AG10803 (cell line): ENCODE results near the gene ILKAP.

ENCODE experiments used
- DNase-seq: peaks from one replicate; pipeline ENCODE4 v3.0.0; 2010; ENCODE audit warnings: low read depth
- H3K4me3 ChIP-seq: 2 replicates; pipeline ENCODE4 v1.5.1; 2011; ENCODE audit warnings: mild to moderate bottlenecking, low read length, control low read depth
- TF ChIP-seq, protein P1 (sequence below): conservative IDR thresholded peaks from 2 replicates; pipeline ENCODE4 v1.5.1; 2011; ENCODE audit warnings: mild to moderate bottlenecking, low read length, control low read depth, inconsistent platforms

Gene ILKAP

DNA sequence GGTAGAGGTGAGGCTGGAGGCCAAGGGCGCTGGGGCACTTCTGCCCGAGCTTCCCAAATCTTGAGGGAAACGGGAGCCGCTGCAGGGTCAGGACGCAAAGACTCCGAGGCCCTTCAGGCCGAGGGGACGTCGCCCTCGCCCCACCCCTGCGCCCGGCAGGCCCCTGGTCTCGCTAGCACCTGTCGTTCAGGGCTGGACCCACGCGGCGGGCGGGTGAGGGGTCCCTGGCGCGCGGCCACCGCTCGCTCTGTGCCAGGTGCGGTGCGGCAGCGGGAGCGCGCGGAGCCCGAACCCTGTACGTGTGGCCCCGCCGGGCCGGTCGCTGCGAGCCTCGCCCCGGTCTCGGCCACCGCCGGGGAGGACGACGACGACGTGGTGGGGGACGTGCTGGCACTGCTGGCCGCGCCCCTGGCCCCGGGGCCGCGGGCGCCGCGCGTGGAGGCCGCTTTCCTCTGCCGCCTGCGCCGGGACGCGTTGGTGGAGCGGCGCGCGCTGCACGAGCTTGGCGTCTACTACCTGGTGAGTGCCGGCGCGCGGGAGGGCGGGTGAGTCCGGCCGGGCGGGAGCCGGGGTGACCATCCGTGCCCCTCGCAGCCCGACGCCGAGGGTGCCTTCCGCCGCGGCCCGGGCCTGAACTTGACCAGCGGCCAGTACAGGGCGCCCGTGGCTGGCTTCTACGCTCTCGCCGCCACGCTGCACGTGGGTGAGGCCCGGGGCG lies 39.9 kb downstream of the ILKAP start:
- no peak overlapping the region for H3K4me3 ChIP-seq
- DNase-seq = no peak
- TF ChIP-seq, protein P1, sequence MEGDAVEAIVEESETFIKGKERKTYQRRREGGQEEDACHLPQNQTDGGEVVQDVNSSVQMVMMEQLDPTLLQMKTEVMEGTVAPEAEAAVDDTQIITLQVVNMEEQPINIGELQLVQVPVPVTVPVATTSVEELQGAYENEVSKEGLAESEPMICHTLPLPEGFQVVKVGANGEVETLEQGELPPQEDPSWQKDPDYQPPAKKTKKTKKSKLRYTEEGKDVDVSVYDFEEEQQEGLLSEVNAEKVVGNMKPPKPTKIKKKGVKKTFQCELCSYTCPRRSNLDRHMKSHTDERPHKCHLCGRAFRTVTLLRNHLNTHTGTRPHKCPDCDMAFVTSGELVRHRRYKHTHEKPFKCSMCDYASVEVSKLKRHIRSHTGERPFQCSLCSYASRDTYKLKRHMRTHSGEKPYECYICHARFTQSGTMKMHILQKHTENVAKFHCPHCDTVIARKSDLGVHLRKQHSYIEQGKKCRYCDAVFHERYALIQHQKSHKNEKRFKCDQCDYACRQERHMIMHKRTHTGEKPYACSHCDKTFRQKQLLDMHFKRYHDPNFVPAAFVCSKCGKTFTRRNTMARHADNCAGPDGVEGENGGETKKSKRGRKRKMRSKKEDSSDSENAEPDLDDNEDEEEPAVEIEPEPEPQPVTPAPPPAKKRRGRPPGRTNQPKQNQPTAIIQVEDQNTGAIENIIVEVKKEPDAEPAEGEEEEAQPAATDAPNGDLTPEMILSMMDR = no peak

DNA sequence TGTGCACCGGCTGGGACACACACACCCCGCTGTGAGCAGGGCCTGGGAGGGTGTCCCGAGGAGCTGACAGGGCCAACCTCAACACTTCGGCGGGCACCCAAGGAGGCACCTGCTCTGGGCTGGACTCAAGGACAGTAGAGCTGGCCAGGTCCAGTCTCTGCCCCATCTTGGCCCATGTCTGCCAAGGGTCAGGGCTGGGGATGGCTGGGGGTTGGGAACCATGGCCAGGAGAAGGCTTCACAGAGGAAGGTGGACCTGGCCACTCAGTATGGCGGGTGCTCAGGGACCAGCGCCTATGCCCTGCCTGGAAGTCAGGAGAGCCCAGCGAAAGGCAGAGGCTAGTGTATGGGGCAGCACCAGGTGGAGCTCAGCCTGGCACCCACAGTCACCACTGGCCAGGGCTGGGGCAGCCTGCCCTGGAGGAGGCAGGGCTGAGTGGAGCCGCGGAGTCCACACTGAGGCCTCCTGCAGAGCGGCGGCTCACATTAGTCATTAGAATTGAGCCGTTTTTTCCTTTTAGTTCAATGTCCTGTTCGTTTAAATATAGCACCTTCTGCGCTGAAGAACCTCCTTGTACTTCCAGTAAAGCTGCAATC lies 40.6 kb downstream of the ILKAP start:
- TF ChIP-seq, protein P1 = no peak
- DNase-seq = no peak
- no peak overlapping the region for H3K4me3 ChIP-seq

DNA sequence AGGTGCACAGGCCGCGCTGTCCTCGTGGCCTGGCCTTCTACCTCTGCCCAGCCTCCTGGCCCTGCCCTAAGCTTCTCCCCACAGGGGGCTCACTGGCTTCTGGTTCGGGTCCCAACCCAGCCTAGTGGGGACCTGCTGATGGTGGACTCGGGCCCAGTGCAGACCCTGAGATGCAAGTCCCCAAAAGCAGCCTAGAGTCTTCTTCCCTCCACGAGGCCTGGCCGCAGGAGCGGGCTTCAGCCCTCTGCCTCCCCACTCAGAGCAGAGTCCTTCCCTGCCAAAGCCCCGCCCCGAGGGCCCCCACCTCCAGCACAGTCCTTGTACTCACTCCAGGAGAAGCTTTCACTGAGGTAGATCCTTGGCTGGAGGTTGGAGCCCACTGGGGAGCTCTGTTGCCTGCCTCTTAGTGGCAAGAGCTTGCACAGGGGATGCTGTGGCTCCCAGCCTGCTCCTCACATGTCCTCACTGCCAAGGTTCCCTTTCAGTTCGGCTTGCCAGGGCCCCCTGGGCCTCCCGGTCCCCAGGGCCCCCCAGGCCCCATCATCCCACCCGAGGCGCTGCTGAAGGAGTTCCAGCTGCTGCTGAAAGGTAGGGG lies 41.1 kb downstream of the ILKAP start:
- TF ChIP-seq, protein P1 = no peak
- no peak overlapping the region for H3K4me3 ChIP-seq
- DNase-seq = no peak

DNA sequence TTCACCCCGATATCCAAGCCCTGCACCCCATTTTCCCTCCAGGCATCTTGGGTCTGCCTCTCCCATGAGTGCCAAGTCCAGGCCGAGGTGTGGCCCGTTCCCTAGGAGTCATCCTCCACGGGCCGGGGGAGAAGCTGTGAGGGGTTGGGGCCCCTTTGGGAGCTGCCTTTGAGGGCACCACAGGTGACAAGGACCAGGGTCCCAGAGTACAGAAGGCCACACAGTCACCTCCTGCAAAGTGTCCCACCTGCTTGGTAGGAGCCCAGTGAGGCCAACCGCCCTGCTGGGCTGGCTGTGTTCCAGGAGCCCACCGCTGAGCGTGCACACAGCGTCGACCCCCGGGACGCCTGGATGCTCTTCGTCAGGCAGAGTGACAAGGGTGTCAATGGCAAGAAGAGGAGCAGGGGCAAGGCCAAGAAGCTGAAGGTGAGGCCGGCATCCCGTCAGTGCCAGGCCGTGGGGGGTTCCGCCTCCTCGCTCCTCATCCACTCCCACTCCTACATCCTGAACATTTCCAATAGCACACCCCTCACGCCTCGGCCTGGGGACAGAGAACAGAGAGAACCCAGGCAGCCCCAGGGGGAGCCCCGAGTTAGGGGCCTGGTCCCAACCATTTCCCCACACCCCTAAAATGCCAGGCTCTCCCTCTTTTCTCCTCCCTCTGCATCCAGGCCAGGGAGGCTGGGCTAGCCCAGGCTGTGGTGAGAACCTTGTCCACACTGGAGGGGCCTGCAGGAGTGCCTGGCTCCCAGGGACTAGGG lies 42.0 kb downstream of the ILKAP start:
- TF ChIP-seq, protein P1 = no peak
- no peak for DNase-seq
- H3K4me3 ChIP-seq = no peak overlapping the region

DNA sequence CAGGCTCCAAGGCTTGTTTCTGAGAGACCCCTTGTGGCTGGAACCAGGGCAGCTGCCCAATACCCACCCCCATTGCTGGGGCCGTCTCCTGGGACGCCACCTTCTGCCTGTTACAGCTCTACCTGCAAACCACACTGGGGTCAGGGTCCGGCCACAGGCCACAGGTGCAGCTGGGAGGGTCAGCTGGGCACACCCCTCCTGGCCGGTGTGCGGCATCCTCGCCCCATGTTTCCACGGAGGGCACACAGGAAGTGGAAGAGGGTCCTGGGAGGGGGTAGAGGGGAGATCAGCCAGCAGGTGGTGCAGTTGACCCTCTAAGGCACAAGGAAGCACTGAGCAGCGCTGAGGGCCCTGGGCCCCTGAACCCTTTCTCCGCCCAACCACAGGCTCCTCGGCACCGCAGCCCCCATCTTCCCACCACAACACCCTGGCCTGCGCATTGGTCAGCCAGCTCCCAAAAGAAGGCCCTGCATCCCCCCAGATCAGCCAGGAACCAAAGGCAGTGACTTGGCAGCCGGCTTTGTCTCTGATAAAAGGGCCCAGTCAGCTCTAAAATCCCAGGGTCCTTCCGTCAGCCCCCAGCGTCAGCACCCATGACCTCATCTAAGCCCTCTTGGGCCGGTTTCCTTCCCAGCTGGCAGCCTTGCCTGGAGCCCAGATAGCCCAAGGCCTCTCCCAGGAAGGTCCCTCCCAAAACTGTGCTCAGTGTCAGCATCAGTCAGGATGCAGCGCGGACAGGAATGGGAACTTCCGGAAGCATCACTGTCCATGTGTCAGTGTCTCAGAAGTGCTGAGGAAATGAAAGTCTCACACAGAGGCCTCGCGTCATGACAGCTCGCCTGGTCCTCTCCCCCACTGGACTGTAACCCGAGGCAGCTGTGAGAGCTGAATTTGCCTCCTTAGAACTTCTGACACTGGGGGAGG lies 43.0 kb downstream of the ILKAP start:
- no peak for DNase-seq
- no peak overlapping the region for H3K4me3 ChIP-seq
- TF ChIP-seq, protein P1 = no peak; the same call in 1 of the 2 replicates

DNA sequence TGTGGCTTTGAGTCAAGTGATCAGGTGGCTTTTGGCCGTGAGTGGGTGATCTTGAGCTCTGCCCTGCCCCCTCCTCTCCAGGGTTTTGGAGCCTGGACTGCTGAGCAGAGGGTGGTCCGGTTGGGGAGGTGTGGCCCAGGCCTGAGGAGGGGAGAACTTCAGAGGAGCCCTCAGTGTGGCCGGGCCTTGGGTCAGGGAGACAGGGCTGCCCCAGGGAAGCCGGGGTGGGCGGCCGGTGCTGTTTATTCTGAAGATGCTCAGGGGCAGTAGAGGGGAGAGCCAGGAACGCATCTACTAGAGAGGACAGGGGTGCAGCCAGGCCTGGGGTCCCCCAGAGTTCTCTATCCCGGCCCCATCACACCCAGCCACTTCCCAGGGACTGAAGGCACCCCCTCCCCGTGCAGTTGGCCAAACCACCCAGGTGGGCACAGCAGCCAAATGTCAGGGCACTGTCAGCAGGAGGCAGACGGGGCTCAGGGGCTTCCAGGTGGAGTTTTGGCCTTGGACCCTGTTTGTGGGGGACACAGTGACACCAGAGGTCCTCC lies 43.8 kb downstream of the ILKAP start:
- peak overlapping the region; percentile 41 for H3K4me3 ChIP-seq
- TF ChIP-seq, protein P1 = no peak
- DNase-seq = no peak
